SK-N-SH (cell line): ENCODE measurements around the gene APOOL. TPM values are rescaled to one million over a fixed set of nuclear protein-coding genes. Genes with fewer than 3 reads are reported as not detected.

ENCODE experiments used
- CTCF ChIA-PET: fragments of 300-600, 350-600 bp; formaldehyde crosslinking; extraction: SDS; loops from one replicate; lab custom pipeline; 2021; lab: Yijun Ruan, JAX
- POLR2A ChIA-PET: fragments of 350-600 bp; sonication (Branson Sonifier 250); formaldehyde crosslinking; extraction: SDS; loops from one replicate; lab custom pipeline; 2020; ENCODE audit warnings: antibody characterized with exemption, inconsistent platforms; lab: Yijun Ruan, JAX
- DNase-seq: peaks from one replicate; pipeline ENCODE4 v3.0.0; 2012
- H2AFZ ChIP-seq: fragments of 200-600 bp; sonication (generic); 2 replicates; pipeline ENCODE4 v1.8.1; 2016; ENCODE audit warnings: antibody characterized with exemption, mild to moderate bottlenecking, low read depth
- H3F3A ChIP-seq: fragments of 200-600 bp; sonication (generic); replicated peaks from 2 replicates; pipeline ENCODE3; 2016; ENCODE audit warnings: antibody characterized with exemption, mild to moderate bottlenecking; ENCODE audit not compliant: insufficient read depth
- H3K27ac ChIP-seq, 2 experiments: fragments of 200-500 bp in 1 of 2; fragments of 200-600 bp in 1 of 2; sonication (Bioruptor generic) in 1 of 2; sonication (generic), shearing (Covaris generic) in 1 of 2; 2 replicates each; pipeline versions ENCODE4 v1.5.1 to v1.6.1; 2014 to 2016; ENCODE audit warnings: low read depth in 2 of 2, inconsistent platforms in 1 of 2, low read length in 1 of 2, mild to moderate bottlenecking in 1 of 2, mixed read lengths in 1 of 2
- H3K27me3 ChIP-seq: fragments of 200-600 bp; sonication (generic), shearing (Covaris generic); 2 replicates; pipeline ENCODE4 v1.6.1; 2016; ENCODE audit warnings: mixed run types; ENCODE audit not compliant: insufficient read depth
- H3K36me3 ChIP-seq, 2 experiments: fragments of 200-500 bp in 1 of 2; fragments of 200-600 bp in 1 of 2; sonication (Bioruptor generic) in 1 of 2; sonication (generic) in 1 of 2; replicated peaks in 1 of 2; 2 replicates each; pipeline versions ENCODE3 to v1.5.1; 2014 to 2016; ENCODE audit warnings: low read length in 1 of 2, mild to moderate bottlenecking in 1 of 2; ENCODE audit not compliant: insufficient read depth in 2 of 2, control insufficient read depth in 1 of 2
- H3K4me1 ChIP-seq, 2 experiments: fragments of 200-500 bp in 1 of 2; fragments of 200-600 bp in 1 of 2; sonication (Bioruptor generic) in 1 of 2; sonication (generic), shearing (Covaris generic) in 1 of 2; 2 replicates each; pipeline versions ENCODE4 v1.5.1 to v1.6.1; 2014 to 2016; ENCODE audit warnings: low read depth in 1 of 2, low read length in 1 of 2, mixed run types in 1 of 2; ENCODE audit not compliant: insufficient read depth in 2 of 2, control insufficient read depth in 1 of 2
- H3K4me2 ChIP-seq: fragments of 200-600 bp; sonication (generic), shearing (Covaris generic); 2 replicates; pipeline ENCODE4 v1.6.1; 2017; ENCODE audit warnings: mixed run types
- H3K4me3 ChIP-seq, 2 experiments: fragments of 200-500 bp in 1 of 2; fragments of 200-600 bp in 1 of 2; sonication (Bioruptor generic) in 1 of 2; sonication (generic), shearing (Covaris generic) in 1 of 2; 2 replicates each; pipeline versions ENCODE4 v1.5.1 to v1.8.1; 2014 to 2016; ENCODE audit warnings: low read depth in 2 of 2, inconsistent platforms in 1 of 2, low read length in 1 of 2, mild to moderate bottlenecking in 1 of 2, mixed read lengths in 1 of 2, moderate library complexity in 1 of 2
- H3K79me2 ChIP-seq: fragments of 200-600 bp; sonication (generic); 2 replicates; pipeline ENCODE4 v1.8.1; 2017; ENCODE audit warnings: mild to moderate bottlenecking; ENCODE audit not compliant: insufficient read depth
- H3K9ac ChIP-seq: fragments of 200-600 bp; sonication (generic); 2 replicates; pipeline ENCODE4 v1.6.1; 2017; ENCODE audit warnings: mixed run types
- H3K9me2 ChIP-seq: fragments of 200-600 bp; sonication (generic); 2 replicates; pipeline ENCODE4 v1.6.1; 2017; ENCODE audit warnings: mixed run types
- H3K9me3 ChIP-seq: fragments of 200-600 bp; sonication (generic); 2 replicates; pipeline ENCODE4 v1.6.1; 2017; ENCODE audit warnings: mixed run types, mild to moderate bottlenecking, moderate library complexity
- H4K20me1 ChIP-seq: fragments of 200-600 bp; sonication (generic); 2 replicates; pipeline ENCODE4 v1.6.1; 2017; ENCODE audit warnings: mild to moderate bottlenecking, mixed run types; ENCODE audit not compliant: insufficient read depth
- ELF1 ChIP-seq: IDR thresholded peaks from 2 replicates; pipeline ENCODE4 v1.4.0; 2012
- EZH2phosphoT487 ChIP-seq: fragments of 200-600 bp; sonication (generic); IDR thresholded peaks from 2 replicates; pipeline ENCODE4 v1.6.1; 2017; ENCODE audit warnings: low read depth, mixed run types, mild to moderate bottlenecking, antibody characterized with exemption, moderate library complexity, borderline replicate concordance
- FOSL2 ChIP-seq: IDR thresholded peaks from 2 replicates; pipeline ENCODE4 v1.4.0; 2012; ENCODE audit warnings: low read depth, mild to moderate bottlenecking, moderate library complexity, borderline replicate concordance
- FOXJ3 ChIP-seq: sonication (generic); formaldehyde crosslinking; IDR thresholded peaks from 2 replicates; pipeline ENCODE4 v1.5.1; 2020; ENCODE audit warnings: mild to moderate bottlenecking, missing genetic modification reagents
- FOXM1 ChIP-seq: IDR thresholded peaks from 2 replicates; pipeline ENCODE4 v1.4.0; 2012; ENCODE audit warnings: low read depth, mild to moderate bottlenecking
- NFIC ChIP-seq: IDR thresholded peaks from 2 replicates; pipeline ENCODE4 v1.4.0; 2012; ENCODE audit warnings: borderline replicate concordance
- POLR2AphosphoS5 ChIP-seq: IDR thresholded peaks from 2 replicates; pipeline ENCODE4 v1.6.1; 2012; ENCODE audit warnings: low read depth, low read length
- RAD21 ChIP-seq: IDR thresholded peaks from 2 replicates; pipeline ENCODE4 v1.6.1; 2012; ENCODE audit warnings: mild to moderate bottlenecking, low read length
- RCOR1 ChIP-seq: fragments of 150-350 bp; IDR thresholded peaks from 2 replicates; pipeline ENCODE4 v1.6.1; 2017; ENCODE audit warnings: antibody characterized with exemption, low read length
- SIN3A ChIP-seq: IDR thresholded peaks from 2 replicates; pipeline ENCODE4 v1.6.1; 2012; ENCODE audit warnings: low read depth, mild to moderate bottlenecking, low read length, moderate library complexity, borderline replicate concordance
- TCF12 ChIP-seq: IDR thresholded peaks from 2 replicates; pipeline ENCODE4 v1.4.0; 2012
- TEAD4 ChIP-seq: IDR thresholded peaks from 2 replicates; pipeline ENCODE4 v1.4.0; 2012; ENCODE audit warnings: mild to moderate bottlenecking, borderline replicate concordance; ENCODE audit not compliant: insufficient read depth
- YY1 ChIP-seq: IDR thresholded peaks from 2 replicates; pipeline ENCODE4 v1.4.0; 2012; ENCODE audit warnings: low read depth, mild to moderate bottlenecking
- WGBS: methylation state at CpG from one replicate; pipeline ENCODE4 v1.1.6; 2017; ENCODE audit warnings: low lambda C conversion rate; 5-methylcytosine and 5-hydroxymethylcytosine counted together
- polyA plus RNA-seq, 3 experiments: library from polyadenylated mRNA; depleted of rRNA; stranded (reverse); fragments of >200 nt; gene quantifications; 2 replicates each; pipeline ENCODE4 v1.2.3, GENCODE V29; 2012
- TF ChIP-seq, protein P1 (sequence below): IDR thresholded peaks from 2 replicates; pipeline ENCODE4 v1.6.1; 2012; ENCODE audit warnings: mild to moderate bottlenecking, low read depth, low read length, moderate library complexity
- TF ChIP-seq, protein P2 (sequence below): IDR thresholded peaks from 2 replicates; pipeline ENCODE4 v1.4.0; 2012; ENCODE audit warnings: low read depth
- TF ChIP-seq, protein P3 (sequence below): IDR thresholded peaks from 2 replicates; pipeline ENCODE4; 2012
- TF ChIP-seq, protein P4 (sequence below): IDR thresholded peaks from 2 replicates; pipeline ENCODE4 v1.4.0; 2012; ENCODE audit warnings: low read depth, borderline replicate concordance
- TF ChIP-seq, protein P5 (sequence below): fragments of 150-350 bp; IDR thresholded peaks from 2 replicates; pipeline ENCODE4 v1.6.1; 2017; ENCODE audit warnings: antibody characterized with exemption, low read length, low read depth, borderline replicate concordance
- TF ChIP-seq, protein P6 (sequence below): IDR thresholded peaks from 2 replicates; pipeline ENCODE4 v1.4.0; 2012; ENCODE audit warnings: low read depth, borderline replicate concordance

APOOL gene
- polyA plus RNA-seq, 1 of the 3 experiments (the other 2 are of a cell fraction) = 2.4 TPM

DNA sequence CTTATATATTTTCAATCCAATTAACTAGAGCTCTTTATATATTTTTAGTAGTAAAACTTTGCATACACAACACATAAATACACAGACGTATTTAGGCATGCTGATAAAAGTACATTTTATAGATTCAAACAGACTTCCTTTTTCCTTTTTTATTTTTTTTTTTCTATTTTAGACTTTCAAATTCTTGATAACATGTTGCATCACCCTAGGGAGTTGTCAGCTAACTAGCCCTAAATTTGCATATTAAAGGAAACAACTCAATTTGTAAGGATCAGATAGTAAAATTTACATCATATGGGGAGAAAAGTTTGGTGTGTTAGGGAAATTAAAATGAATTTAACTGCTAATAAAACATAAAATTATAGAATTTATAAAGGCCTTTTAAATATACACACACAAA lies 47.4 kb upstream of the APOOL start:
- no peaks in the 10 kb centered on the region for H4K20me1 ChIP-seq
- 29% methylated on average over 1 of the region's 1 CpG for WGBS
- no peaks in the 10 kb centered on the region for H3F3A ChIP-seq
- H3K9ac ChIP-seq = no peak overlapping the region
- H3K79me2 ChIP-seq = no peaks in the 10 kb centered on the region
- H3K9me2 ChIP-seq = no peaks in the 10 kb centered on the region
- H3K4me3 ChIP-seq = no peak overlapping the region
- no peak overlapping the region for H3K27ac ChIP-seq
- no peaks in the 10 kb centered on the region for H3K4me1 ChIP-seq
- CTCF ChIA-PET = no interaction called here
- POLR2A ChIA-PET = no interaction called here
- H3K27me3 ChIP-seq = no peaks in the 10 kb centered on the region
- TF ChIP-seq FOXM1 = no peak
- TF ChIP-seq POLR2AphosphoS5 = no peak
- no peak for TF ChIP-seq EZH2phosphoT487
- TF ChIP-seq, protein P1, sequence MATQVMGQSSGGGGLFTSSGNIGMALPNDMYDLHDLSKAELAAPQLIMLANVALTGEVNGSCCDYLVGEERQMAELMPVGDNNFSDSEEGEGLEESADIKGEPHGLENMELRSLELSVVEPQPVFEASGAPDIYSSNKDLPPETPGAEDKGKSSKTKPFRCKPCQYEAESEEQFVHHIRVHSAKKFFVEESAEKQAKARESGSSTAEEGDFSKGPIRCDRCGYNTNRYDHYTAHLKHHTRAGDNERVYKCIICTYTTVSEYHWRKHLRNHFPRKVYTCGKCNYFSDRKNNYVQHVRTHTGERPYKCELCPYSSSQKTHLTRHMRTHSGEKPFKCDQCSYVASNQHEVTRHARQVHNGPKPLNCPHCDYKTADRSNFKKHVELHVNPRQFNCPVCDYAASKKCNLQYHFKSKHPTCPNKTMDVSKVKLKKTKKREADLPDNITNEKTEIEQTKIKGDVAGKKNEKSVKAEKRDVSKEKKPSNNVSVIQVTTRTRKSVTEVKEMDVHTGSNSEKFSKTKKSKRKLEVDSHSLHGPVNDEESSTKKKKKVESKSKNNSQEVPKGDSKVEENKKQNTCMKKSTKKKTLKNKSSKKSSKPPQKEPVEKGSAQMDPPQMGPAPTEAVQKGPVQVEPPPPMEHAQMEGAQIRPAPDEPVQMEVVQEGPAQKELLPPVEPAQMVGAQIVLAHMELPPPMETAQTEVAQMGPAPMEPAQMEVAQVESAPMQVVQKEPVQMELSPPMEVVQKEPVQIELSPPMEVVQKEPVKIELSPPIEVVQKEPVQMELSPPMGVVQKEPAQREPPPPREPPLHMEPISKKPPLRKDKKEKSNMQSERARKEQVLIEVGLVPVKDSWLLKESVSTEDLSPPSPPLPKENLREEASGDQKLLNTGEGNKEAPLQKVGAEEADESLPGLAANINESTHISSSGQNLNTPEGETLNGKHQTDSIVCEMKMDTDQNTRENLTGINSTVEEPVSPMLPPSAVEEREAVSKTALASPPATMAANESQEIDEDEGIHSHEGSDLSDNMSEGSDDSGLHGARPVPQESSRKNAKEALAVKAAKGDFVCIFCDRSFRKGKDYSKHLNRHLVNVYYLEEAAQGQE = no peak
- TF ChIP-seq SIN3A = no peak
- TF ChIP-seq, protein P2, sequence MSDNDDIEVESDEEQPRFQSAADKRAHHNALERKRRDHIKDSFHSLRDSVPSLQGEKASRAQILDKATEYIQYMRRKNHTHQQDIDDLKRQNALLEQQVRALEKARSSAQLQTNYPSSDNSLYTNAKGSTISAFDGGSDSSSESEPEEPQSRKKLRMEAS = no peak
- TF ChIP-seq RCOR1 = no peak
- no peak for TF ChIP-seq FOSL2
- no peak for TF ChIP-seq TCF12
- TF ChIP-seq, protein P3, sequence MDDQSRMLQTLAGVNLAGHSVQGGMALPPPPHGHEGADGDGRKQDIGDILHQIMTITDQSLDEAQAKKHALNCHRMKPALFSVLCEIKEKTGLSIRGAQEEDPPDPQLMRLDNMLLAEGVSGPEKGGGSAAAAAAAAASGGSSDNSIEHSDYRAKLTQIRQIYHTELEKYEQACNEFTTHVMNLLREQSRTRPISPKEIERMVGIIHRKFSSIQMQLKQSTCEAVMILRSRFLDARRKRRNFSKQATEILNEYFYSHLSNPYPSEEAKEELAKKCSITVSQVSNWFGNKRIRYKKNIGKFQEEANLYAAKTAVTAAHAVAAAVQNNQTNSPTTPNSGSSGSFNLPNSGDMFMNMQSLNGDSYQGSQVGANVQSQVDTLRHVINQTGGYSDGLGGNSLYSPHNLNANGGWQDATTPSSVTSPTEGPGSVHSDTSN = no peak
- no peaks in the 10 kb centered on the region for H3K9me3 ChIP-seq
- no peak for DNase-seq
- no peaks in the 10 kb centered on the region for H3K36me3 ChIP-seq
- no peak overlapping the region for H3K4me2 ChIP-seq
- H2AFZ ChIP-seq = no peak overlapping the region

DNA sequence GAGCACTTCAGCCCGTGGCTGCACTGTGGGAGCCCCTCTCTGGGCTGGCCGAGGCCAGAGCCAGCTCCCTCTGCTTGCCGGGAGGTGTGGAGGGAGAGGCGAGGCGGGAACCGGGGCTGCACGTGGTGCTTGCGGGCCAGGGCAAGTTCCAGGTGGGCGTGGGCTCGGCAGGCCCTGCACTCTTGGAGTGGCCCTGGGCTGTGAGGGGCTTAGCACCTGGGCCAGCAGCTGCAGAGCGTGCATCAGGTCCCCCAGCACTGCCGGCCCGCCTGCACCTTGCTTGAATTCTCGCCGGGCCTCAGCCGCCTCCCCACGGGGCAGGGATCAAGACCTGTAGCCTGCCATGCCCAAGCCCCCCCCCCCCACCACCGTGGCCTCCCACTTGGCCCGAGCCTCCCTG lies 28.9 kb upstream of the APOOL start:
- no peak for DNase-seq
- Histone ChIP-seq H3K9me3 (no peaks in the 10 kb centered on the region), H3K27ac (no peak overlapping the region), H3K36me3 (no peaks in the 10 kb centered on the region), H3K27me3 (no peaks in the 10 kb centered on the region; the same call in 1 of the 2 replicates), H3K4me1 (no peaks in the 10 kb centered on the region), H3K4me3 (no peak overlapping the region), H3K4me2 (no peak overlapping the region), H3K9me2 (no peaks in the 10 kb centered on the region), H4K20me1 (no peaks in the 10 kb centered on the region), H2AFZ (no peak overlapping the region), H3K9ac (no peak overlapping the region), H3F3A (no peaks in the 10 kb centered on the region), H3K79me2 (no peaks in the 10 kb centered on the region)
- 28% methylated on average over 8 of the region's 19 CpGs for WGBS
- ChIA-PET CTCF (no interaction called here), POLR2A (no interaction called here)
- TF ChIP-seq ELF1 (no peak), NFIC (no peak), YY1 (no peak), POLR2AphosphoS5 (no peak), RAD21 (no peak), FOXJ3 (CRISPR knock-in tag) (no peak), SIN3A (no peak), TEAD4 (no peak)
- TF ChIP-seq, protein P4, sequence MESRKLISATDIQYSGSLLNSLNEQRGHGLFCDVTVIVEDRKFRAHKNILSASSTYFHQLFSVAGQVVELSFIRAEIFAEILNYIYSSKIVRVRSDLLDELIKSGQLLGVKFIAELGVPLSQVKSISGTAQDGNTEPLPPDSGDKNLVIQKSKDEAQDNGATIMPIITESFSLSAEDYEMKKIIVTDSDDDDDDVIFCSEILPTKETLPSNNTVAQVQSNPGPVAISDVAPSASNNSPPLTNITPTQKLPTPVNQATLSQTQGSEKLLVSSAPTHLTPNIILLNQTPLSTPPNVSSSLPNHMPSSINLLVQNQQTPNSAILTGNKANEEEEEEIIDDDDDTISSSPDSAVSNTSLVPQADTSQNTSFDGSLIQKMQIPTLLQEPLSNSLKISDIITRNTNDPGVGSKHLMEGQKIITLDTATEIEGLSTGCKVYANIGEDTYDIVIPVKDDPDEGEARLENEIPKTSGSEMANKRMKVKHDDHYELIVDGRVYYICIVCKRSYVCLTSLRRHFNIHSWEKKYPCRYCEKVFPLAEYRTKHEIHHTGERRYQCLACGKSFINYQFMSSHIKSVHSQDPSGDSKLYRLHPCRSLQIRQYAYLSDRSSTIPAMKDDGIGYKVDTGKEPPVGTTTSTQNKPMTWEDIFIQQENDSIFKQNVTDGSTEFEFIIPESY = no peak
- TF ChIP-seq, protein P5, sequence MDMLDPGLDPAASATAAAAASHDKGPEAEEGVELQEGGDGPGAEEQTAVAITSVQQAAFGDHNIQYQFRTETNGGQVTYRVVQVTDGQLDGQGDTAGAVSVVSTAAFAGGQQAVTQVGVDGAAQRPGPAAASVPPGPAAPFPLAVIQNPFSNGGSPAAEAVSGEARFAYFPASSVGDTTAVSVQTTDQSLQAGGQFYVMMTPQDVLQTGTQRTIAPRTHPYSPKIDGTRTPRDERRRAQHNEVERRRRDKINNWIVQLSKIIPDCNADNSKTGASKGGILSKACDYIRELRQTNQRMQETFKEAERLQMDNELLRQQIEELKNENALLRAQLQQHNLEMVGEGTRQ = no peak
- TF ChIP-seq, protein P6, sequence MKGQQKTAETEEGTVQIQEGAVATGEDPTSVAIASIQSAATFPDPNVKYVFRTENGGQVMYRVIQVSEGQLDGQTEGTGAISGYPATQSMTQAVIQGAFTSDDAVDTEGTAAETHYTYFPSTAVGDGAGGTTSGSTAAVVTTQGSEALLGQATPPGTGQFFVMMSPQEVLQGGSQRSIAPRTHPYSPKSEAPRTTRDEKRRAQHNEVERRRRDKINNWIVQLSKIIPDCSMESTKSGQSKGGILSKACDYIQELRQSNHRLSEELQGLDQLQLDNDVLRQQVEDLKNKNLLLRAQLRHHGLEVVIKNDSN = no peak
